HepG2 (cell line): ENCODE results near the gene TRIM62. TPM values are rescaled to one million over a fixed set of nuclear protein-coding genes. Genes with fewer than 3 reads are reported as not detected.

Experiments
- CSRNP1 ChIP-seq: sonication (generic); formaldehyde crosslinking; IDR thresholded peaks from 2 replicates; pipeline ENCODE4 v1.8.1; 2023; ENCODE audit warnings: mild to moderate bottlenecking, missing genetic modification reagents
- FOXP1 ChIP-seq, 2 experiments: fragments of 450-650 bp in 1 of 2; IDR thresholded peaks; 2 replicates each; pipeline ENCODE4 v1.6.1; 2017 to 2018; ENCODE audit warnings: antibody characterized with exemption in 1 of 2
- MLXIP ChIP-seq: sonication (generic); formaldehyde crosslinking; IDR thresholded peaks from 2 replicates; pipeline ENCODE4 v1.9.0; 2021; ENCODE audit warnings: missing genetic modification reagents, borderline replicate concordance
- NR0B2 ChIP-seq: sonication (generic); formaldehyde crosslinking; IDR thresholded peaks from 2 replicates; pipeline ENCODE4 v1.4.0; 2020; ENCODE audit warnings: mild to moderate bottlenecking, missing genetic modification reagents
- SIN3A ChIP-seq: IDR thresholded peaks from 2 replicates; pipeline ENCODE4 v1.6.1; 2011; ENCODE audit warnings: low read depth, mild to moderate bottlenecking, control low read depth, low read length, borderline replicate concordance
- TCF7 ChIP-seq: sonication (generic); IDR thresholded peaks from 2 replicates; pipeline ENCODE4 v1.6.1; 2016; ENCODE audit warnings: antibody characterized with exemption, low read depth
- ZNF761 ChIP-seq: sonication (generic); formaldehyde crosslinking; conservative IDR thresholded peaks from 2 replicates; pipeline ENCODE4 v1.4.0; 2020; ENCODE audit warnings: mild to moderate bottlenecking, missing genetic modification reagents
- polyA plus RNA-seq, 8 experiments: library from polyadenylated mRNA; depleted of rRNA in 3 of 8; stranded (reverse) in 7 of 8; unstranded in 1 of 8; fragments of >200 nt; fragmentation: Illumina TruSeq in 4 of 8; extraction: Trizol in 4 of 8; gene quantifications; 2 replicates each; pipeline versions ENCODE4 v1.2.1 to v1.2.3, GENCODE V29; 2011 to 2016; ENCODE audit warnings: low read depth in 4 of 8, missing spikeins in 1 of 8, mixed read lengths in 1 of 8; ENCODE audit not compliant: insufficient read depth in 1 of 8
- total RNA-seq, 5 experiments: library from RNA; depleted of rRNA; stranded (reverse); fragments of >200 nt; fragmentation: Illumina TruSeq; extraction: Trizol; gene quantifications; 2 replicates each; pipeline ENCODE4 v1.2.3, GENCODE V29; 2016; ENCODE audit warnings: low read depth in 1 of 5
- TF ChIP-seq, protein P1 (sequence below), 2 experiments: fragments of 450-650 bp in 1 of 2; sonication (generic) in 1 of 2; formaldehyde crosslinking in 1 of 2; IDR thresholded peaks; 2 replicates each; pipeline versions ENCODE4 v1.6.1 to v1.8.0; 2016 to 2022; ENCODE audit warnings: antibody characterized with exemption in 1 of 2, mild to moderate bottlenecking in 1 of 2, missing genetic modification reagents in 1 of 2
- TF ChIP-seq, protein P2 (sequence below): sonication (generic); formaldehyde crosslinking; IDR thresholded peaks from 2 replicates; pipeline ENCODE4 v1.4.0; 2020; ENCODE audit warnings: mild to moderate bottlenecking, missing genetic modification reagents

TRIM62 gene
- total and polyA plus RNA-seq, 2 of the 13 experiments (the other 11 are each of a cell fraction or from before 2014, with no cell fraction given): 0.53 to 0.57 TPM

DNA sequence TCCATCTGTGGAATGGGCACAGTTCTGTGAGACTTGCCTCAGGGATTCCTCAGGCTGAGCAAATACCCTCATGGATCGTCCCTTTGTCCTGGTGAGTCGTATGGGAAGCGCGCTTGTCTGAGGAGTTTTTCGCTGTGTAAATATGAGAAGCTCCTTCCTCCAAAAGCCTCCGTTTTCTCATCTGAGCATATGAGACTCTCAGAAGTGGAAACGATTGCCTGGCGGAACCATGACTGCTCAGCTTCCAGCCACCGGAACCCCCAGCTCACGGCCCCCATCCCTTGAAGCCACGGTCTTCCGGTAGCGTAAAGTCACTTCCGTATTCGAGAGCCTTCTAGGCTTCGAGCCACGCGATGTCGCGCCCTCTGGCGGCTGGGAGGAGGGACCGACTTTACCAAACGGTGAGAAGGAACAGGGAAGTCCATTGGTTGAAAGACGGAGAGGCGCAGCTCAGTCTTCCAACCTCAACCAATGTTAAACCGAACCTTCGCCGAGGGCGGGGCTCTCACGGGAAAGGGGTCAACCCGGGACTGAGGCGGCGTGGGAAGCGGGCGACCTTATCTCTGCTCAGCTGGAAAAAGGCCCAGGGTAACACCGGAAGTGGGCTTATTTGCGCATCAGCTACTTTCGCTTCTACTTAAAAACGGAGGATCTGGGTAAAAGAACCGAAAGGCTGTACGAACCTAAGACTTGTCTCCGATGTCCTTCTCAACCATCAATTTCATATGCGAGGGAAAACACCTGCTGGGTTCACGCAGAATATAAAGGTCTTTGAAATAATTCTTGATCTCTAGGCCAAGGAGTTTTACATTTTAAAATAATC lies 54.6 kb downstream of the TRIM62 start (continued):
- TF ChIP-seq SIN3A (peak; percentile 81), NR0B2 (no peak), MLXIP (CRISPR knock-in tag) (no peak), CSRNP1 (CRISPR knock-in tag) (peak; percentile 29; the same call in 1 of the 2 replicates), ZNF761 (CRISPR knock-in tag) (peak; percentile 79; the same call in 1 of the 2 replicates), TCF7 (no peak), FOXP1 (IDR thresholded peaks at IDR 0.05) (no peak), FOXP1 (CRISPR knock-in tag; IDR thresholded peaks at IDR 0.05) (peak; percentile 34; the same call in 1 of the 2 replicates)
- TF ChIP-seq, protein P1, sequence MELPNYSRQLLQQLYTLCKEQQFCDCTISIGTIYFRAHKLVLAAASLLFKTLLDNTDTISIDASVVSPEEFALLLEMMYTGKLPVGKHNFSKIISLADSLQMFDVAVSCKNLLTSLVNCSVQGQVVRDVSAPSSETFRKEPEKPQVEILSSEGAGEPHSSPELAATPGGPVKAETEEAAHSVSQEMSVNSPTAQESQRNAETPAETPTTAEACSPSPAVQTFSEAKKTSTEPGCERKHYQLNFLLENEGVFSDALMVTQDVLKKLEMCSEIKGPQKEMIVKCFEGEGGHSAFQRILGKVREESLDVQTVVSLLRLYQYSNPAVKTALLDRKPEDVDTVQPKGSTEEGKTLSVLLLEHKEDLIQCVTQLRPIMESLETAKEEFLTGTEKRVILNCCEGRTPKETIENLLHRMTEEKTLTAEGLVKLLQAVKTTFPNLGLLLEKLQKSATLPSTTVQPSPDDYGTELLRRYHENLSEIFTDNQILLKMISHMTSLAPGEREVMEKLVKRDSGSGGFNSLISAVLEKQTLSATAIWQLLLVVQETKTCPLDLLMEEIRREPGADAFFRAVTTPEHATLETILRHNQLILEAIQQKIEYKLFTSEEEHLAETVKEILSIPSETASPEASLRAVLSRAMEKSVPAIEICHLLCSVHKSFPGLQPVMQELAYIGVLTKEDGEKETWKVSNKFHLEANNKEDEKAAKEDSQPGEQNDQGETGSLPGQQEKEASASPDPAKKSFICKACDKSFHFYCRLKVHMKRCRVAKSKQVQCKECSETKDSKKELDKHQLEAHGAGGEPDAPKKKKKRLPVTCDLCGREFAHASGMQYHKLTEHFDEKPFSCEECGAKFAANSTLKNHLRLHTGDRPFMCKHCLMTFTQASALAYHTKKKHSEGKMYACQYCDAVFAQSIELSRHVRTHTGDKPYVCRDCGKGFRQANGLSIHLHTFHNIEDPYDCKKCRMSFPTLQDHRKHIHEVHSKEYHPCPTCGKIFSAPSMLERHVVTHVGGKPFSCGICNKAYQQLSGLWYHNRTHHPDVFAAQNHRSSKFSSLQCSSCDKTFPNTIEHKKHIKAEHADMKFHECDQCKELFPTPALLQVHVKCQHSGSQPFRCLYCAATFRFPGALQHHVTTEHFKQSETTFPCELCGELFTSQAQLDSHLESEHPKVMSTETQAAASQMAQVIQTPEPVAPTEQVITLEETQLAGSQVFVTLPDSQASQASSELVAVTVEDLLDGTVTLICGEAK (IDR thresholded peaks at IDR 0.05): peak; percentile 82
- TF ChIP-seq, protein P1 (CRISPR knock-in tag; IDR thresholded peaks at IDR 0.05): peak; percentile 78; the same call in 1 of the 2 replicates
- TF ChIP-seq, protein P2, sequence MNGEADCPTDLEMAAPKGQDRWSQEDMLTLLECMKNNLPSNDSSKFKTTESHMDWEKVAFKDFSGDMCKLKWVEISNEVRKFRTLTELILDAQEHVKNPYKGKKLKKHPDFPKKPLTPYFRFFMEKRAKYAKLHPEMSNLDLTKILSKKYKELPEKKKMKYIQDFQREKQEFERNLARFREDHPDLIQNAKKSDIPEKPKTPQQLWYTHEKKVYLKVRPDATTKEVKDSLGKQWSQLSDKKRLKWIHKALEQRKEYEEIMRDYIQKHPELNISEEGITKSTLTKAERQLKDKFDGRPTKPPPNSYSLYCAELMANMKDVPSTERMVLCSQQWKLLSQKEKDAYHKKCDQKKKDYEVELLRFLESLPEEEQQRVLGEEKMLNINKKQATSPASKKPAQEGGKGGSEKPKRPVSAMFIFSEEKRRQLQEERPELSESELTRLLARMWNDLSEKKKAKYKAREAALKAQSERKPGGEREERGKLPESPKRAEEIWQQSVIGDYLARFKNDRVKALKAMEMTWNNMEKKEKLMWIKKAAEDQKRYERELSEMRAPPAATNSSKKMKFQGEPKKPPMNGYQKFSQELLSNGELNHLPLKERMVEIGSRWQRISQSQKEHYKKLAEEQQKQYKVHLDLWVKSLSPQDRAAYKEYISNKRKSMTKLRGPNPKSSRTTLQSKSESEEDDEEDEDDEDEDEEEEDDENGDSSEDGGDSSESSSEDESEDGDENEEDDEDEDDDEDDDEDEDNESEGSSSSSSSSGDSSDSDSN (CRISPR knock-in tag): peak; percentile 49; the same call in 1 of the 2 replicates
